ENCODE results near the gene PLCZ1.

The PLCZ1 gene

DNA sequence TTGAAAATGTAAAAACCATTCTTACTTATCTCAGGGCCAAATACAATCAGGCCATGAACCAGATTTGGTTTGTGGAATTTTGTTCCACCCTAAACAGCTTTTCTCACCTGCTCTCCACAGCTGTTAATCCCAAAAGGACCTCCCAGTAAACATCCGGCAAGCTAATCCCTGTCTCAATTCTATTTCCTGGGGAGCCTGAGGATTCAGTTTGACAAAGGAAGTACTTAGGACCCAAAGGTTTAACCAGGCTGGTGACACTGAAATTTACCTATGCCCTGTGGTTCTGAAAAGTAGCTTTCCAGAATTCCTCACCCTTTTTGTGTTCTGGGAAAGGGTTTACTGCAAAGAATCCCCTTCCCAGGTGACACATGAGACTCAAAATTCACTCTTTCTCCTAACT is 15.1 kb upstream of the PLCZ1 start:
- Mint-ChIP-seq H3K4me3 (no peak overlapping the region), H3K27me3 (ENCODE audit: low read depth, poor library complexity) (no peaks in the 10 kb centered on the region), H3K9me3 (no peaks in the 10 kb centered on the region), H3K36me3 (ENCODE audit: low read depth) (no peaks in the 10 kb centered on the region), H3K27ac (peak overlapping the region; percentile 69), H3K4me1 (peaks cover 32% of the 10 kb centered on the region)
- no peak for DNase-seq
- TF ChIP-seq, protein P1, sequence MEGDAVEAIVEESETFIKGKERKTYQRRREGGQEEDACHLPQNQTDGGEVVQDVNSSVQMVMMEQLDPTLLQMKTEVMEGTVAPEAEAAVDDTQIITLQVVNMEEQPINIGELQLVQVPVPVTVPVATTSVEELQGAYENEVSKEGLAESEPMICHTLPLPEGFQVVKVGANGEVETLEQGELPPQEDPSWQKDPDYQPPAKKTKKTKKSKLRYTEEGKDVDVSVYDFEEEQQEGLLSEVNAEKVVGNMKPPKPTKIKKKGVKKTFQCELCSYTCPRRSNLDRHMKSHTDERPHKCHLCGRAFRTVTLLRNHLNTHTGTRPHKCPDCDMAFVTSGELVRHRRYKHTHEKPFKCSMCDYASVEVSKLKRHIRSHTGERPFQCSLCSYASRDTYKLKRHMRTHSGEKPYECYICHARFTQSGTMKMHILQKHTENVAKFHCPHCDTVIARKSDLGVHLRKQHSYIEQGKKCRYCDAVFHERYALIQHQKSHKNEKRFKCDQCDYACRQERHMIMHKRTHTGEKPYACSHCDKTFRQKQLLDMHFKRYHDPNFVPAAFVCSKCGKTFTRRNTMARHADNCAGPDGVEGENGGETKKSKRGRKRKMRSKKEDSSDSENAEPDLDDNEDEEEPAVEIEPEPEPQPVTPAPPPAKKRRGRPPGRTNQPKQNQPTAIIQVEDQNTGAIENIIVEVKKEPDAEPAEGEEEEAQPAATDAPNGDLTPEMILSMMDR (IDR thresholded peaks at IDR 0.05) = no peak

- DNase-seq = no peak
- Mint-ChIP-seq H3K4me1 (peaks cover 32% of the 10 kb centered on the region), H3K27ac (no peak overlapping the region), H3K9me3 (no peaks in the 10 kb centered on the region), H3K36me3 (ENCODE audit: low read depth) (no peaks in the 10 kb centered on the region), H3K4me3 (no peak overlapping the region), H3K27me3 (ENCODE audit: low read depth, poor library complexity) (no peaks in the 10 kb centered on the region)
- TF ChIP-seq, protein P1 (IDR thresholded peaks at IDR 0.05) = no peak
Observed at GRCh38 chr12:18752280-18752920, 14.6 kb upstream of the PLCZ1 start.

DNA sequence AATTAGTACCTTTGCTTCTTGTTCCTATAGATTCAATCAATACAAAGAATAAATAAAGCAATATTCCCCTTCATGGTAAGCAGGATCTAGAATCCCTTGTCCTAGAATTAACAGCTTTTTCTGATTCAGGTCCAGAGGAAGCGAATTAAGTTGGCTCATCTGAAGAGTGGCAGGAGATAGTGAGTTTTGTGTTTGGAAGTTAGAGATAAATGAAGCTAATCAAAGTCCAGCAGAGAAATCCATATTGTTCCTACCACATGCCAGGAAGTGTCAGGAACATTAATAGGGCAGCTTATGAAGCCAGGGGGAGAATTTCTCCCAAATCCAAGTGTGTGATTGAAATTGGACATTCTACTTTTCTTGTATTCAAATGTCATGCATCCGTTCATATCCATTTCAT is 14.1 kb upstream of the PLCZ1 start:
- DNase-seq = no peak
- no peaks in the 10 kb centered on the region for H3K27me3 Mint-ChIP-seq (ENCODE audit: low read depth, poor library complexity)
- peaks cover 32% of the 10 kb centered on the region for H3K4me1 Mint-ChIP-seq
- TF ChIP-seq, protein P1 (IDR thresholded peaks at IDR 0.05) = no peak
- H3K4me3 Mint-ChIP-seq = no peak overlapping the region
- H3K27ac Mint-ChIP-seq = no peak overlapping the region
- no peaks in the 10 kb centered on the region for H3K9me3 Mint-ChIP-seq
- H3K36me3 Mint-ChIP-seq (ENCODE audit: low read depth) = no peaks in the 10 kb centered on the region

- Mint-ChIP-seq H3K36me3 (ENCODE audit: low read depth) (no peaks in the 10 kb centered on the region), H3K4me1 (peaks cover 32% of the 10 kb centered on the region), H3K4me3 (no peak overlapping the region), H3K9me3 (no peaks in the 10 kb centered on the region), H3K27me3 (ENCODE audit: low read depth, poor library complexity) (no peaks in the 10 kb centered on the region), H3K27ac (no peak overlapping the region)
- no peak for DNase-seq
- TF ChIP-seq, protein P1 (IDR thresholded peaks at IDR 0.05) = no peak
Observed at GRCh38 chr12:18750085-18750484, 12.3 kb upstream of the PLCZ1 start.

DNA sequence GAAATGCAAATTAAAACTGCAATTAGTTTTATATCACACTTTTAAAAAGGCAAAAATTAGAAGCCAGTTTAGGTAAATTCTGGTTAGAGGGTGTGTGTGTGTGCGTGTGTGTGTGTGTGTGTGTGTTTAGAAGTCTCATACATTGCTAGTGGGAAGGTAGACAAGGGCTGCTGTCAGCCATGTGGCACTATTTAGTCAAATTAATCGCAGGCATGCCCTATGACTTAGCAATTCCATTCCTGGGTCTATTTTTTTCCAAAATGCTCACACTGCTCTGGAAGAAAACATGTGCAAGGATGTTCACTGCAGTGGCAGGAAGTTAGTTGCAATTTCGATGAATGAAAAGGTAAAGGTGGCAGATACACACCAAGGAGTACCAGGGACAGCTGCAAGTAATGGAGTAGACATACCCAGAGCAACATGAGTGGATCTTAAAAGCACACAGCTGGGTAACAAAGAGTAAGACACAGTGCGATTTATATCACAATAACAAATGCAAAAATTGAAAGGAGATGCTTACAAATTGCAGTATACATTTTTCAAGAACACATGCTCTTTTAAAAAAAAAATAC is 11.7 kb upstream of the PLCZ1 start:
- H3K4me3 Mint-ChIP-seq = no peak overlapping the region
- H3K27me3 Mint-ChIP-seq (ENCODE audit: low read depth, poor library complexity) = no peaks in the 10 kb centered on the region
- no peak overlapping the region for H3K27ac Mint-ChIP-seq
- H3K36me3 Mint-ChIP-seq (ENCODE audit: low read depth) = no peaks in the 10 kb centered on the region
- DNase-seq = no peak
- no peaks in the 10 kb centered on the region for H3K9me3 Mint-ChIP-seq
- TF ChIP-seq, protein P1 (IDR thresholded peaks at IDR 0.05) = no peak
- H3K4me1 Mint-ChIP-seq = peaks cover 32% of the 10 kb centered on the region

GRCh38 chr12:18747895-18748294 is 10.1 kb upstream of the PLCZ1 start:
- H3K27me3 Mint-ChIP-seq (ENCODE audit: low read depth, poor library complexity) = no peaks in the 10 kb centered on the region
- no peak overlapping the region for H3K27ac Mint-ChIP-seq
- H3K4me3 Mint-ChIP-seq = no peak overlapping the region
- TF ChIP-seq, protein P1 (IDR thresholded peaks at IDR 0.05) = no peak
- peaks cover 16% of the 10 kb centered on the region for H3K4me1 Mint-ChIP-seq
- DNase-seq = no peak
- H3K9me3 Mint-ChIP-seq = no peaks in the 10 kb centered on the region
- H3K36me3 Mint-ChIP-seq (ENCODE audit: low read depth) = no peaks in the 10 kb centered on the region
